Naive B cell (primary cell): ENCODE measurements around the gene PVALB. TPM values are rescaled to one million over a fixed set of nuclear protein-coding genes. Genes with fewer than 3 reads are reported as not detected.
A peak's percentile ranks its signal among the peaks of the same experiment; 100 is the strongest.
"Not testable (repeated sequence)": the region's sequence is repeated elsewhere in the genome, so short reads cannot be mapped to it uniquely, and the experiment has no call there.

Source experiments
- ATAC-seq, 2 donors: fragments of 150-1000 bp; cut with Tn5 transposase; 2 replicates each; pipeline ENCODE4 v1.10.0; 2021; ENCODE audit warnings: low read depth in 2 of 2, mild to moderate bottlenecking in 2 of 2, moderate library complexity in 2 of 2
- DNase-seq: peaks from one replicate; pipeline ENCODE4 v3.0.0; 2022
- H3K27ac Mint-ChIP-seq, 6 donors: one replicate each; pipeline ENCODE4 v1.8.0; 2020 to 2022; ENCODE audit warnings: mild to moderate bottlenecking in 6 of 6, mixed read lengths in 6 of 6, moderate library complexity in 5 of 6, inconsistent platforms in 2 of 6
- H3K27me3 Mint-ChIP-seq, 3 donors: one replicate each; pipeline ENCODE4 v1.8.0; 2021 to 2022; ENCODE audit warnings: mixed read lengths in 3 of 3, mild to moderate bottlenecking in 1 of 3
- H3K36me3 Mint-ChIP-seq, 2 donors: one replicate each; pipeline ENCODE4 v1.8.0; 2020 to 2022; ENCODE audit warnings: mixed read lengths in 2 of 2, inconsistent platforms in 1 of 2, mild to moderate bottlenecking in 1 of 2
- H3K4me1 Mint-ChIP-seq, 3 donors: one replicate each; pipeline ENCODE4 v1.8.0; 2020 to 2022; ENCODE audit warnings: mixed read lengths in 3 of 3, inconsistent platforms in 1 of 3, mild to moderate bottlenecking in 1 of 3, moderate library complexity in 1 of 3
- H3K4me3 Mint-ChIP-seq, 8 donors: one replicate each; pipeline ENCODE4 v1.8.0; 2020 to 2022; ENCODE audit warnings: mild to moderate bottlenecking in 8 of 8, mixed read lengths in 8 of 8, moderate library complexity in 8 of 8, inconsistent platforms in 2 of 8
- H3K9me3 Mint-ChIP-seq, 7 donors: one replicate each; pipeline ENCODE4 v1.8.0; 2020 to 2022; ENCODE audit warnings: mixed read lengths in 7 of 7, mild to moderate bottlenecking in 5 of 7, inconsistent platforms in 2 of 7, moderate library complexity in 1 of 7
- polyA plus RNA-seq, 6 donors: library from polyadenylated mRNA; unstranded; fragments of 300-500 nt; fragmentation: Illumina TruSeq; gene quantifications; one replicate each; pipeline ENCODE4 v1.2.3, GENCODE V29; 2021; ENCODE audit warnings: low read depth in 6 of 6

PVALB gene
- polyA plus RNA-seq, 6 donors from 2014 or later: 0.73 to 1.5 (median 1.3) TPM; not detected in 3

- H3K9me3 Mint-ChIP-seq, ATAC-seq, H3K4me3 Mint-ChIP-seq, DNase-seq, H3K4me1 Mint-ChIP-seq, H3K27ac Mint-ChIP-seq, H3K36me3 Mint-ChIP-seq: not testable (repeated sequence)
- peaks cover 19 to 34% (median 25%) of the 10 kb centered on the region in 3 donors for H3K27me3 Mint-ChIP-seq
Observed at GRCh38 chr22:36754881-36755280, 62.0 kb downstream of the PVALB start.

GRCh38 chr22:36753916-36754315, 62.9 kb downstream of the PVALB start:
- H3K4me3 Mint-ChIP-seq: no peak overlapping the region
- peaks cover 19 to 36% (median 25%) of the 10 kb centered on the region in 3 donors for H3K27me3 Mint-ChIP-seq

GRCh38 chr22:36753120-36753802, 63.6 kb downstream of the PVALB start:
- peaks cover 0 to 8% of the 10 kb centered on the region in 2 donors for H3K36me3 Mint-ChIP-seq
- H3K4me1 Mint-ChIP-seq: peaks cover 5 to 7% (median 6%) of the 10 kb centered on the region in 3 donors
- no peak overlapping the region for H3K4me3 Mint-ChIP-seq
- peaks cover 0 to 3% (median 0%) of the 10 kb centered on the region in 7 donors for H3K9me3 Mint-ChIP-seq
- H3K27ac Mint-ChIP-seq: peak overlapping the region in 1 of 6 donors; percentile 70
- DNase-seq (no peak), ATAC-seq (no peak)
- H3K27me3 Mint-ChIP-seq: peaks cover 19 to 36% (median 25%) of the 10 kb centered on the region in 3 donors

More at GRCh38 chr22:36753916-36754315, 62.9 kb downstream of the PVALB start:
- no peak for DNase-seq
- Mint-ChIP-seq H3K9me3 (peaks cover 0 to 3% (median 0%) of the 10 kb centered on the region in 7 donors), H3K27ac (peak overlapping the region in 1 of 6 donors; percentile 78), H3K36me3 (peaks cover 0 to 8% of the 10 kb centered on the region in 2 donors), H3K4me1 (peaks cover 5 to 7% (median 6%) of the 10 kb centered on the region in 3 donors)
- ATAC-seq: no peak

Other genes with a start within 250 kb of the PVALB start
- gene CACNG2, start 113.3 kb downstream of the PVALB start, polyA plus RNA-seq: not detected
- 10 to 100 TPM in 5 of 6 donors, 1 to 10 TPM in 1; 7.2 to 15.9 (median 11.6) TPM for gene IFT27, start 40.9 kb downstream of the PVALB start, polyA plus RNA-seq
- 100 to 1,000 TPM in 1 of 6 donors, 10 to 100 TPM in 5; 62.7 to 103 (median 95.9) TPM for gene NCF4, start 44.0 kb upstream of the PVALB start, polyA plus RNA-seq
- gene CSF2RB, start 96.6 kb upstream of the PVALB start, polyA plus RNA-seq: 1 to 10 TPM in 5 of 6 donors, not detected in 1; 3.5 to 9.1 (median 6.7) TPM
- 1 to 10 TPM in 1 of 6 donors, under 1 TPM in 3, not detected in 2; 0.65 to 3.3 (median 0.89) TPM for gene TST, start 202.4 kb upstream of the PVALB start, polyA plus RNA-seq
- gene MPST, start 202.7 kb upstream of the PVALB start, polyA plus RNA-seq: 10 to 100 TPM; 12.0 to 16.5 (median 12.8) TPM
- 10 to 100 TPM in 1 of 6 donors, 1 to 10 TPM in 5; 6.7 to 15.6 (median 9.5) TPM for gene KCTD17, start 234.7 kb upstream of the PVALB start, polyA plus RNA-seq